Suprapubic skin (tissue), 4 donors: ENCODE measurements around the gene ZSWIM6.

Experiments
- CTCF ChIP-seq, 2 donors: fragments of 200-600 bp in 1 of 2; fragments of 450-650 bp in 1 of 2; sonication (generic) in 1 of 2; IDR thresholded peaks; one replicate each; pipeline ENCODE4 v1.5.1; 2016 to 2019; ENCODE audit warnings: antibody characterized with exemption in 2 of 2, mild to moderate bottlenecking in 1 of 2, moderate library complexity in 1 of 2
- EP300 ChIP-seq: sonication (generic); formaldehyde crosslinking; IDR thresholded peaks from one replicate; pipeline ENCODE4 v1.6.1; 2017; ENCODE audit warnings: antibody characterized with exemption
- POLR2A ChIP-seq, 2 donors: fragments of 450-650 bp; IDR thresholded peaks; one replicate each; pipeline ENCODE4 v1.6.1; 2017; ENCODE audit warnings: antibody characterized with exemption in 2 of 2, mild to moderate bottlenecking in 2 of 2, moderate library complexity in 2 of 2
- POLR2AphosphoS5 ChIP-seq, 3 donors: sonication (generic); formaldehyde crosslinking; IDR thresholded peaks; one replicate each; pipeline ENCODE4 v1.6.1; 2017; ENCODE audit warnings: antibody characterized with exemption in 3 of 3

- no peak for TF ChIP-seq CTCF (IDR thresholded peaks at IDR 0.05)
- no peak for TF ChIP-seq POLR2AphosphoS5 (IDR thresholded peaks at IDR 0.05)
- no peak for TF ChIP-seq EP300
- no peak for TF ChIP-seq POLR2A (IDR thresholded peaks at IDR 0.05)
These were observed 194.1 kb downstream of the ZSWIM6 start for GRCh38 chr5:61526207-61526519.
